ENCODE measurements around the gene TMEM190.

DNA sequence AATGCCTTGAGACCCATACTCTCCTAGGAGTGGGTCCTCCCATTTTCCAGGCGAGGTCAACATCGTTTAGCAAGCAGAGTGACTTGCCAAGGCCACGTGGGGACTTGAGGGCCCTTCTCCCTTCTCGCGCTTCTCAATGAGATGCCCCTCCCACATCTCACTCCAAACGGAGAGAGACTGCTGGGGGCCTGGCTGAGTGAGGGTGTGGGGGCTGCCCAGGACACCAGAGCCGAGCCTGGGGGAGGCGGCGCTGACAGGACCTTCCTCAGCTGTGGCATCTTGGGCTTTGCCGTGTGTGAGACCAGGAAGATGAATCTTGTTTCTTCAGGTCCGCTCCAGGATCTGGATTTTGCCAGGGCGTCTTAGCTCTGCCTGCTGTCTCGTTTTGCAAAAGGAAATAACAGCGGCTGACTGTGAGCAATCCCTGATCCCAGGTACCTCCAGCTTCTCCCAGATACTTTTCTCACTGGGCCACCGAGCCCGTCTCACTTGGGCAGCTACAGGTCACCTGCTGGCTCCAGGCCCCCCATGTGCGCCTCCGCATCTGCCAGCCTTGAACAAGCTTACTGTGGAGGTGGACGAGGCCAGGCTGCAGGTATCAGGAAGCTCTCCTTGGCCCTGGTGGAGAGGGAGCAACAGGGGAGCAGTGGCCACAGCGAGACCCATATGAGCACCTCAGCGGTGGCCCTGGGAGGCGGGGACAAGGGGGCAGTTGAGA lies 28.1 kb upstream of the TMEM190 start:
- TF ChIP-seq CTCF (IDR thresholded peaks at IDR 0.05) = no peak
- no peak for TF ChIP-seq POLR2A (IDR thresholded peaks at IDR 0.05)
- no peak for TF ChIP-seq EP300 (IDR thresholded peaks at IDR 0.05)

Data from tibial nerve (tissue), 4 donors.